Embryonic facial prominence (tissue), 1 donor: ENCODE data around the gene USP34.
"Not testable (repeated sequence)": the region's sequence is repeated elsewhere in the genome, so short reads cannot be mapped to it uniquely, and the experiment has no call there.

Experiments
- DNase-seq: peaks from one replicate; pipeline ENCODE4 v3.0.0-alpha.2; 2016; ENCODE audit errors: extremely low spot score

USP34 gene, protein sequence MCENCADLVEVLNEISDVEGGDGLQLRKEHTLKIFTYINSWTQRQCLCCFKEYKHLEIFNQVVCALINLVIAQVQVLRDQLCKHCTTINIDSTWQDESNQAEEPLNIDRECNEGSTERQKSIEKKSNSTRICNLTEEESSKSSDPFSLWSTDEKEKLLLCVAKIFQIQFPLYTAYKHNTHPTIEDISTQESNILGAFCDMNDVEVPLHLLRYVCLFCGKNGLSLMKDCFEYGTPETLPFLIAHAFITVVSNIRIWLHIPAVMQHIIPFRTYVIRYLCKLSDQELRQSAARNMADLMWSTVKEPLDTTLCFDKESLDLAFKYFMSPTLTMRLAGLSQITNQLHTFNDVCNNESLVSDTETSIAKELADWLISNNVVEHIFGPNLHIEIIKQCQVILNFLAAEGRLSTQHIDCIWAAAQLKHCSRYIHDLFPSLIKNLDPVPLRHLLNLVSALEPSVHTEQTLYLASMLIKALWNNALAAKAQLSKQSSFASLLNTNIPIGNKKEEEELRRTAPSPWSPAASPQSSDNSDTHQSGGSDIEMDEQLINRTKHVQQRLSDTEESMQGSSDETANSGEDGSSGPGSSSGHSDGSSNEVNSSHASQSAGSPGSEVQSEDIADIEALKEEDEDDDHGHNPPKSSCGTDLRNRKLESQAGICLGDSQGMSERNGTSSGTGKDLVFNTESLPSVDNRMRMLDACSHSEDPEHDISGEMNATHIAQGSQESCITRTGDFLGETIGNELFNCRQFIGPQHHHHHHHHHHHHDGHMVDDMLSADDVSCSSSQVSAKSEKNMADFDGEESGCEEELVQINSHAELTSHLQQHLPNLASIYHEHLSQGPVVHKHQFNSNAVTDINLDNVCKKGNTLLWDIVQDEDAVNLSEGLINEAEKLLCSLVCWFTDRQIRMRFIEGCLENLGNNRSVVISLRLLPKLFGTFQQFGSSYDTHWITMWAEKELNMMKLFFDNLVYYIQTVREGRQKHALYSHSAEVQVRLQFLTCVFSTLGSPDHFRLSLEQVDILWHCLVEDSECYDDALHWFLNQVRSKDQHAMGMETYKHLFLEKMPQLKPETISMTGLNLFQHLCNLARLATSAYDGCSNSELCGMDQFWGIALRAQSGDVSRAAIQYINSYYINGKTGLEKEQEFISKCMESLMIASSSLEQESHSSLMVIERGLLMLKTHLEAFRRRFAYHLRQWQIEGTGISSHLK (N-terminal part only)

DNA sequence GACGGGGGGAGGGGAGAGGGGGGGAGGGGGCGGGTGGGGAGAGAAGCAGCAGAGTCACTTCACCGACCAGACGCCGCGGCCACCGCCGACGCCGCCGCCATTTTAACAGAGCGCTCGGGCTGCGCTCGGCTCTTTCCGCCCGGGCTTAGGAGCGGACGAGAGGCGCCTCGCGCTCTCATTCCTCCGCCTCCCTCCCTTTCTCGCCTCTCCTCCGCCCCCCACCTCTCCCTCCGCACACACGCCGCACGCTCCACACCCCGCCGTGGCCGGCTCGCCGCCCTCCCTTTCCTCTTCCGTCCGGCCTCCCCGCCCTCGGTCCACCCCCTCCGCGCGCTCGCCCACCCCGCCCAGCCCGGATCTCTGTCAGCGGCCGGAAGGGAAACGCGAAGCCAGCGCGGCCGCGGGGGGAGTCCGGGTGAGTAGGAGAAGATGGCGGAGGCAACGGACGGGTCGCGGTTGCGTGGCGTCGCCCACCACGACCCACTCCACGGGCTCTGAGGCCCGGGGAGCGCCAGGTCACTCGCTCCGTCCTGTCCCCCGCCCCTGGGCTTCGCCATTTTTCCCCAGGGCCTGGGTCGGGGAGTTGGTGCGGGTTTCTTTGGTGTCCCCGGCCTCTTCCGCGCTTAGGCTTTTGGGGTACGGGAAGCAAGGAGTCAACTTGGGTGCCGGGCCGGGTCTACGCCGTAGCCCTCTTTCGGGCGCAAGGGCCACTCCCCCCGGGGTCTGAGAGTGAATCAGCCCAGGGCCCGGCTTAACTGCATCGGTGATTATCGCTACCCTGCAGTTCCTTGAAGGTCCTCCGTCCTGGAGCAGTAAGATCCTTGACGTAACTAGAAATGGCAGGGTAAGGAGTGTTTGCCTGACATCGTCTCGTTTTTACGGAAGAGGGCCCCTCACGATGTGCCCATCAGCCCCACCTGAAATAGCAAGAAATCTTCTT lies at the start of gene USP34:
Gene USP34, minus strand, starts transcription at position 123 of the 940 bp plus-strand sequence. CDS start 395 bp downstream, outside the sequence.
- peak; percentile 92 for DNase-seq

DNA sequence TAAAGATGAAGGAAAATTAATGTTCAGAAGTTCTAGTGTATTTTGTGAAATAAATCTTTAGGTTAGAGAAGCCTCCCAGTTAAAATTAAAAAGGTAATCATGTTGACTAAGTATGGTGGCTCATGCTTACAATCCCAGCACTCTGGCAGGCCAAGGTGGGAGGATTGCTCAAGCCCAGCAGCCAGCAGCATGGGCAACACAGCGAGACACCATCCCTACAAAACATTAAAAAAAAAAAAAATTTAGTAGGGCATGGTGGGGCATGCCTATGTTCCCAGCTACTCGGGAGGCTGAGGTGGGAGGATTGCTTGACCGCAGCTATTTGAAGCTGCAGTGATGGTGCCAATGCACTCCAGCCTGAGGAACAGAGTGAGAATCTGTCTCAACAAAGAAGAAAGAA lies 49.4 kb upstream of the USP34 start:
- DNase-seq = no peak

DNA sequence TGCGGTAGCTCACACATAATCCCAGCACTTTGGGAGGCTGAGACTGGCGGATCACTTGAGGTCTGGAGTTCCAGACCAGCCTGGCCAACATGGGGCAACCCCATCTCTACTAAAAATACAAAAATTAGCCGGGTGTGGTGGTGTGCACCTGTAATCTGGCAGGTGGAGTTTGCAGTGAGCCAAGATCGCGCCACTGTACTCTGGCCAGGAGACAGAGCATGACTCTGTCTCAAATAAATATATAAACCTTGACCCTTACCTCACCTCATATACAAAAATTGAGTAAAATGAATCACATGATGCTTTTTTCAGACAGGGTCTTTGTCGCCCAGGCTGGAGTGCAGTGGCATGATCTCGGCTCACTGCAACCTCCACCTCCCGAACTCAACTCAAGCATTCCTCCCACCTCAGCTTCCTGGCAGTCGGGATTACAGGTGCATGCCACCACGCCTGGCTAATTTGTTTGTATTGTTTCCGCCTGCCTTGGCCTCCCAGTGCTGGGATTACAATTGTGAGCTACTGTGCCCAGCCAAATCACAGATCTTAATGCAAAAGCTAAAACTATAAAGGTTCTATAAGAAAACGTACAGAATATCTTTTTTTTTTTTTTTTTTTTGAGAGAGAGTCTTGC lies 42.0 kb upstream of the USP34 start:
- DNase-seq = no peak

DNA sequence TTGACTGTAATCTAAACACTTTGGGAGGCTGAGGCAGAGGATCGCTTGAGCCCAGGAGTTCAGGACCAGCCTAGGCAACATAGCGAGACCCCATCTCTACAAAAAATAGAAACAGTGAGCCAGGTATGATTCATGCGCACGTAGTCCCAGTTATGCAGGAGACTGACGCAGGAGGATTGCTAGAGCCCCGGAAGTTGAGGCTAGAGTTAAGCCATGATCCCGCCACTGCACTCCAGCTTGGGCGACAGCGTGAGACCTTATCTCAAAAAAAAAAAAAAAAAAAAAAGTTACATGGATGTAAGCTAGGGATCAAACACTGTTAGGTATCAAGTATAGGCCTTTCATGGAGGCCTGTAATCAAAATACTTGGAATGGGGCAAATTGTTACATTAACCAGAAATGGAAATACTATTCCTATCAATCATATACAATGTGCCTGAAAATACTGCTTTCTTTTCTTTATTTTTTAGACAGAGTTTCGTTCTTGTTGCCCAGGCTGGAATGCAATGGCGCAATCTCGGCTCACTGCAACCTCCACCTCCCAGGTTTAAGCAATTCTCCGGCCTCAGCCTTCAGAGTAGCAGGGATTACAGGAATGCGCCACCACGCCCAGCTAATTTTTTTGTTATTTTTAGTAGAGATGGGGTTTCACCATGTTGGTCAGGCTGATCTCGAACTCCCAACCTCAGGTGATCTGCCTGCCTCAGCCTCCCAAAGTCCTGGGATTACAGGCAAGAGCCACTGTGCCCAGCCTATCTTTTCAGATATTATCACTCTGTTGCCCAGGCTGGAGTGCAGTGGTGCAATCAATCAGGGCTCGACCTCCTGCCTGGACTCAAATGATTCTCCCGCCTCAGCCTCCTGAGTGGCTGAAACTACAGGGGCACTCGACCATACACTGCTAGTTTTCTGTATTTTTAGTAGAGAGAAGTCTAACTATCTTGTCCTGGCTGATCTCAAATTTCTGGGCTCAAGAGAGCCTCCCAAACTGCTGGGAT lies 40.1 kb upstream of the USP34 start:
- no peak for DNase-seq

DNA sequence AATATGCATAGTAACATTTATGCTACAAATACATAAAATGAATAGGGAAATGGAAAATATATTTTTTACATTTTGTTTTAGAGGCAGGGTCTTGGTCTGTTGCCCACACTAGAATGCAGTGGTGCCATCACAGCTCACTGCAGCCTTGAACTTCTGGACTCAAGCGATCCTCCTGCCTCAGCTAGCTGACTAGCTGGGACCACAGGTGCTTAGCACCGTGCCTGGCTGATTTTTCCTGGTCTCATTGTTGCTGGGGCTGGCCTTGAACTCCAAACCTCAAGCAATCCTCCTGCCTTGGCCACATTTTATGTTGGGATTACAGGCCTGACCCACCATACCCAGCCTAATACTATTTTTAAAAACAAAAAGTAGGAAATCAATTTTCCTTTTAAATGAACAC lies 34.1 kb upstream of the USP34 start:
- DNase-seq = no peak

DNA sequence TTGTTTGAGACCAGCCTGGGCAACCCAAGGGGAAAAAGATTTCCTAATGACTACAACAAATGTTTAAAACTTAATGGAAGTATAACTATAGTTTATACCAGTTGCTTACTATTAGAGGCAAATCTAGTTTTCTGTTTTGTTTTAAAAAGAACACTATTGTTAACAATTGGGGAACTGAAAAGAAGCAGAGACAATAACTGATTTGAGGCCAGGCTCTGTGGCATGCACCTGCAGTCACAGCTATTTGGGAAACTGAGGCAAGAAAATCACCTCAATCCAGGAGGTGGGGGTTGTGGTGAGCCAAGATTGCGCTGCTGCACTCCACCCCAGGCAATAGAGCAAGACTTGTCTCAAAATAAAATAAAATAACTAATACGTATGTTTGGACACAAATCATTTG lies 28.2 kb upstream of the USP34 start:
- no peak for DNase-seq

DNA sequence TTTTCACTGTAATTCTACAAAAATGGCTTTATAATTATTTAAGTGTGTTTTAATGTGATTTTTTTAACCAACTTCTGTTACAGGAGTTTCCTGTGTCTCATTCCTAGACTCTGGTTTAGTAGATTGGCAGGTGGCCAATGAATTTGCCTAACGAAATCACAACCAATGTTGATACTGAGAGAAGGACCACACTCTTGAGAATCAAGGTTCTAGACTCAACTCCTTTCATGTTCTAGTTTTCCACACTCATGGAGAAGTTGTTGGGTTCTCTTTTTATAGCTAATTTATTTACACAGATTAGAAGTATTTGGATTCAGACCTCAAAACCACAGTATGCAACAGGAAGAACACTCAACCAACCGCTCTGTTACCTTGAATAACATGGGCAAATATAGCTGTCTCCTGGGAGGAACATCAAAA lies 22.6 kb upstream of the USP34 start:
- DNase-seq = no peak

DNA sequence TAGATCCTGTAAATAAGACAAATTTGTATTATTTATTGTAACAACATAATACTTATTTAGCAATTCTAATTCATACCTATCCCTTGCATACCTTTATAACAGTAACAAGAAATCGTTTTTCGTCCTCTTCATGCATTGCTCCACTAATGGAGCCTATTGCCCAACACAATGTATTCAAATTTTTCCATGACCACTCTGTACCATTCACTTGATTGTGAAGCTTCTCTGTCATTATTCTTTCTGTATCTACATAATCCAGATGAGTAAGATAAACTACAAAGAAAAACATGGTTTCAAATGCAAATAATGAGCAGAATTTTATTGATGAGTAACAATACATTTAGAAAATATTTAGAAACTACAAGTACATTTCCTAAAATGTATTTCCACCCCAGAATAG lies 21.6 kb upstream of the USP34 start:
- no peak for DNase-seq

DNA sequence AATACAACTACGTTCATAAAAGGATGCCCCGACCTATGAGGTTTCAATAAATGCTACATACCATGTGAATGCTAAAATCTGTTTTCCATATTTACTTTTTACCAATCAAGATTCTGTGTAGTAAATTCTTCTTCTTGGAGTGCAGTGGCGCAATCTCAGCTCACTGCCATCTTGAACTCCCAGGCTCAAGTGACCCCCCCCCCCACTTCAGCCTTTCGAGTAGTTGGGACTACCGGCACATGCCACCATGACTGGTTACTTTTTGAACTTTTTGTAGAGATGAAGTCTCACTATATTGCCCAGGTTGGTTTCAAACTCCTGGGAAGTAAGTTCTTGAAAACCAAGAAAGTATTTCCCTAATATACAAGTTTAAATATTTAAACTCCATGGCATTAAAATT lies 14.4 kb upstream of the USP34 start:
- DNase-seq = no peak

DNA sequence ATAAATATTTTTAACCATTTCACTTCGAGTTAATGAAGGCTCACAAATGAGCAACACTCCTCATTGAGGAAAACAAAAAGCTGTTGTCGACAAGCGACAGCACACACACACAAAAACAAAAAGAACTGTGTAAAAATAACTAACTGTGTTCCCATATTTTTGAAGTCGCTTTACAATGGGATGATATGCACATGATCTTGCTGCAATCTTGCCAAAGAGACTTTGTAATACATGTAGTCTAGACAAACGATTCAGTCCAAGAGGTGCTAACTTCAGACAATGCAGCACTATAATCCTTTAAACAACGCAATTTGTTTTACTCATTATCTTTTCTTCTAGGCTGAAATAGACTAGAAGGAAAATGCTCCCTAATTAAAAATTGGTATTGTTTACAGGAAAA lies 7.2 kb upstream of the USP34 start:
- DNase-seq = no peak

DNA sequence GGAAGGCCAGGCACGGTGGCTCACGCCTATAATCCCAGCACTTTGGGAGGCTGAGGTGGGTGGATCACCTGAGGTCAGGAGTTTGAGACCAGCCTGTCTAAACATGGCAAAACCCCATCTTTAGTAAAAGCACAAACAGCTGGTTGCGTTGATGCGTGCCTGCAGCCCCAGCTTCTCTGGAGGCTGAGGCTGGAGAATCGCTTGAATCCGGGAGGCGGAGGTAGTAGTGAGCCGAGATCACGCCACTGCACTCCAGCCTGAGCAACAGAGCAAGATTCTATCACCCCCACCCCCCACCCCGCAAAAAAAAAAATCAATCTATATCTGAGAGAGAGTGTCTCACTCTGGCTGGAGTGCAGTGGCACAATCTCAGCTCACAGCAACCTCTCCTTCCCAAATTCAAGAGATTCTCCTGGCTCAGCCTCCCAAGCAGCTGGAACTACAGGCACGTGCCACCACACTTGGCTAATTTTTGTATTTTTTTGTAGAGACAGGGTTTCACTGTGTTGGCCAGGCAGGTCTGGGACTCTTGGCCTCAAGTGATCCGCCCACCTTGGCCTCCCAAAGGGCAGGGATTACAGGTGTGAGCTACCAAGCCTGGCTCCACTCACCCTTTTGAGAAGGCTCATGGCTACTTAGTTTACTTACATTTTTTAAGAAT lies 6.2 kb upstream of the USP34 start:
- DNase-seq = not testable (repeated sequence)

DNA sequence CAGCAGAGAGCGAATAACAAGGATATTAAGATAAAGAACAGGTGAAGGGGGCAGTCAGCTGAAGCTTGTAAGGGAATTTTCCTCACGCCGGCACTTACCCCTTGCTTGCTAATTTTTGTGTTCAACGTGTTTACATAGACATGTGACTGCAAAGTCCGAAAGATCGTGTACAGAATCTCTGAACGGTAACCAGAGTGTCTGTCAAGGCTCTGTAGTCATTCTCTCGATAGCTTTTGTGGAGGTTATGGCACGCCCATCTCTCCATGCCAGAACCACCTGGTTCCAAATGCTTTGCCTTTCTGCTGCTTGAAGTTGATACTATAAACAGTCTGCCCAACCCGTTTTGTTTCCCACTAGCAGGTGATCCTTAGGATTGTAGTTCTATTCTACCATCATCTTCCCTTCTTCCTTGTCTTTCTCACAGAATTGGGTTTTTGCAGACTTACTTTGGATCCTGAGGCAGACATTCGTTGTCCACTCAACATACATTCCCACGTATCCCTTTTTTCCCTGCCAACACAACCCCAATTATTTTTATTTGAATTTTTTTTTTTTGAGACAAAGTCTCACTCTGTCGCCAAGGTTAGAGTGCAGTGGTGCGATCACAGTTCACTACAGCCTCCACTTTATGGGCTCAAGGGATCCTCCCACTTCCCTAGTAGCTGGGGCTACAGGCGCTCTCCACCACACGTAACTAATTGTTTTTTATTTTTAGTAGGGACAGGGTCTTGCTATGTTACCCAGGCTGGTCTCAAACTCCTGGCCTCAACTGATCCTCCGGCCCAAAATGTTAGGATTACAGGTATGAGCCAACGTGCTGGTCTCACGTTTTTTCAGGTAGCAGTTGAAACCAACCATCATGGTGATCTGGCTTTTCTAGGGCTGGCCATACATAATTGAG lies 1.3 kb upstream of the USP34 start:
- DNase-seq = no peak

DNA sequence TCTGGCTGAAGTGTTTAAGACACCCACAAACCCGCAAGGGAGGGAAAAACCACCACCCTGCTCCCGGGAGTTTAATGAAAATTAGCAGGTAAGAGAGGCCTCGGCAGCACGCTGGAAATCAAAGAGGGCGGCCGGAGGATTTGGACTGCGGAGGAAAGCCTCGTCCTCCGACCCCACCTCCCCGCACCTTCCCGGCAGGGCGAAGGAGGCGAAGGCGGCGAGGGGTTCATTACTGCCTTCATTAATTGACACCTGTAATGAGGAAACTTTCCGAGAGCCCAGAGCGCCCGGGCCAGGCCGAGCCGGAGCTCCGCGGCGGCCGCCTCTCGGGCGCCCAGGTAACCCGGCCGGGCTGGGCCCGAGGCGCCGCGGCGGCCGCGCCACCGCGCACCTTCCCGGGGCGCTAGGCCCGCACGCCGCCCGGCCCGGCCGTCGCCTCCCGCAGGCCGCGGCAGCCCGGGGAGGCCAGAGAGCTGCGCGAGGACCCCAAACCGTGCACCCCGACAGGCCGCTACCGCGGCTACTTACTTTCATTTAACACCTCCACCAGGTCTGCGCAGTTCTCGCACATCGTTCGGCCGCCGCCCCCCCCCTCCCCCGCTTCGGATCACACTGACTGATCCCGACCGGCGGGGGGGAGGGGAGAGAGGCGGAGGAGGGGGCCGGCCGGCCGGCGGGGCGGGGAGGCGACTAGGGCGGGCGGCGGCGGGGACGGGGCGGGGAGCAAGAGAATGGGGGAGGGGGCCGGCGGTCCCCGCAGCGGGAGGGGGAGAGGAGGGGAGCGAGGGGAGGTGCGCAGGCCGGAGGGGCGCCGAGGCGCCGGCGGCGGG lies 550 bp downstream of the USP34 start:
- DNase-seq = peak; percentile 69

DNA sequence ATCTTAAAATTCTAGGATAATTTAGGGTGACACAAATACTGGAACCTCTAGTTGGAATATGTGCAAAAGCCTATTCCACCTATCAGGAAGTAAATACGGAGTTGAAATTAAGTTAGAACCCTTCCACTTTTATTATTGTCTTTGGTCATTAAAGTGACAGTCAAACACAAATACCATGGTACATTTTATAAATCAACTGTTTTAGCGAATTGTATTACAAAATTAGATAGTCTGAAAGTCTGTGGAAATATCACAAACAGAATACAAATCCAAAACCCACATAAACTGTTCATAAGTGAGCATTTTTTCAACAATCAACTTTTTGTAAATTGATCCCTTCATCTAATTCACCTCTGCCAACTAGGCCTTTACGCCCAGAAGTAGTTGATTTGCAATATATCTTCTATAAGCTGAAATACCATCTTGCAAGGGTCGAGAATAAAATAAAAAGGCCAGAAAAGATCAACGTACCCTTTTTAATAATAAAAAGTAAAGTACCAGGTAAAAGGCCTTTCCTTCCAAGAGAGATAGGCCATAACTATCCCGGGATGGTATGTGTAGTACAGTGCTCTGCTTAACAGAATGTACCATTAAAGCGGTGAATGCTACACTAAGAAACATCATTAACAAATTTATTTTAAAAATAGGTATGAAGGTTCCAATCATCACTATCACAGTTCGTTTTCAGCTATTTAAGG lies 1.3 kb downstream of the USP34 start:
- no peak for DNase-seq

DNA sequence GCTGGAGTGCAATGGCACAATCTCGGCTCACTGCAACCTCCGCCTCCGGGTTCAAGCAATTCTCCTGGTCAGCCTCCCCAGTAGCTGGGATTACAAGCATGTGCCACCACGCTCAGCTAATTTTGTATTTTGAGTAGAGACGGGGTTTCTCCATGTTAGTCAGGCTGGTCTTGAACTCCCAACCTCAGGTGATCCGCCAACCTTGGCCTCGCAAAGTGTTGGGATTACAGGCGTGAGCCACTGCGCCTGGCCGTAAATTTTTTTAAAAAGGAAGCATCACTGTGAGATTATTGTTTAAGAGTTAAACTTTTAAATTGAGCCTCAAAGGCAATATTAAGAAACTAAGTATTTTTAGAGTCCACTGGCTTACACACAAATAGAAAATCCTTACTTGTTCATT lies 2.7 kb downstream of the USP34 start:
- DNase-seq = not testable (repeated sequence)

DNA sequence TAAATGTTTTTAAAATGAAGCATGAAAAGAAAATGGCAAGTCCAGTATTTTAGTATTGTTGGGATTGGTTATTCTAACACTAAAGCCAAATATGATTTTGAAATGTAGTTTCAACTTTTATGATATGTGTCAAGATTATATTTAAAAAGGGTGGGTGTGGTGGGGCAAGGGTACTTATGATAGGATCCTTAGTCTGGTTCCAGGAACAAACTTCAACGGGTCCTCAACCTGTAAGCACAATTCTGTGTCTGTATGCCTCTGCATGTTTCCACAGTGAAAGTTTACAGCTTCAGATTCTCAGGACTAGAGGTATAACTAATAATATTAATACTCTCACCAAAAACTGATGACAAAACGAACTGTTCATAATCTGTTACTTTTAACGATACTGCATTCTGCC lies 5.8 kb downstream of the USP34 start:
- DNase-seq = no peak
